GM12865 (cell line): ENCODE data around the gene FOXK1.

ENCODE experiments used
- DNase-seq: peaks from one replicate; pipeline ENCODE4 v3.0.0; 2010; ENCODE audit warnings: low read depth
- H3K4me3 ChIP-seq: 2 replicates; pipeline ENCODE4 v1.5.1; 2011; ENCODE audit warnings: mild to moderate bottlenecking, low read depth, low read length, control low read depth
- TF ChIP-seq, protein P1 (sequence below): IDR thresholded peaks from 2 replicates; pipeline ENCODE4 v1.5.1; 2011; ENCODE audit warnings: low read length, control low read depth, low read depth, inconsistent platforms; ENCODE audit not compliant: insufficient read depth; ENCODE audit errors: missing control alignments

The FOXK1 gene

DNA sequence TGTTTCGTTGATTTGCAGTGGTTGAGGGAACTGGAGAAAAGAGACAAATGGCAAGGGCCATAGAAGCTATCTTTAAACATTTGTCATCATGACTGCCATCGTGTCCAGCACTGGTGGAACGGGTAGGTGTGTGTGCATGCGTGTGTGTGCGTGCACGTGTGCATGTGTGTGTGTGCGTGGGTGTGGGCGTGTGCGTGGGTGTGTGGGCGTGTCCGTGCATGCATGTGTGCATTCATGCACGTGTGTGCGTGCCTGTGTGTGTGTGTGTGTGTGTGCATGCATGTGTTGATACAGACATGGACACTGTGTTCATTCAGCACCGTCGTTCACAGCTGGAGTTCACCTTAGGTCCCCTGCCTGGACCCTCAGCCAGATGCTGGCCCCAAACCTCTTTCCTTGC lies 55.2 kb downstream of the FOXK1 start:
- no peak overlapping the region for H3K4me3 ChIP-seq
- TF ChIP-seq, protein P1, sequence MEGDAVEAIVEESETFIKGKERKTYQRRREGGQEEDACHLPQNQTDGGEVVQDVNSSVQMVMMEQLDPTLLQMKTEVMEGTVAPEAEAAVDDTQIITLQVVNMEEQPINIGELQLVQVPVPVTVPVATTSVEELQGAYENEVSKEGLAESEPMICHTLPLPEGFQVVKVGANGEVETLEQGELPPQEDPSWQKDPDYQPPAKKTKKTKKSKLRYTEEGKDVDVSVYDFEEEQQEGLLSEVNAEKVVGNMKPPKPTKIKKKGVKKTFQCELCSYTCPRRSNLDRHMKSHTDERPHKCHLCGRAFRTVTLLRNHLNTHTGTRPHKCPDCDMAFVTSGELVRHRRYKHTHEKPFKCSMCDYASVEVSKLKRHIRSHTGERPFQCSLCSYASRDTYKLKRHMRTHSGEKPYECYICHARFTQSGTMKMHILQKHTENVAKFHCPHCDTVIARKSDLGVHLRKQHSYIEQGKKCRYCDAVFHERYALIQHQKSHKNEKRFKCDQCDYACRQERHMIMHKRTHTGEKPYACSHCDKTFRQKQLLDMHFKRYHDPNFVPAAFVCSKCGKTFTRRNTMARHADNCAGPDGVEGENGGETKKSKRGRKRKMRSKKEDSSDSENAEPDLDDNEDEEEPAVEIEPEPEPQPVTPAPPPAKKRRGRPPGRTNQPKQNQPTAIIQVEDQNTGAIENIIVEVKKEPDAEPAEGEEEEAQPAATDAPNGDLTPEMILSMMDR = no peak
- no peak for DNase-seq

GRCh38 chr7:4738711-4739527 lies 56.8 kb downstream of the FOXK1 start:
- H3K4me3 ChIP-seq = peak overlapping the region; percentile 25
- peak; percentile 48 for DNase-seq
- TF ChIP-seq, protein P1 = no peak

- TF ChIP-seq, protein P1 = peak; percentile 22
- peak; percentile 64 for DNase-seq
- H3K4me3 ChIP-seq = peak overlapping the region; percentile 25
Observed at GRCh38 chr7:4739528-4739992, 57.5 kb downstream of the FOXK1 start.

DNA sequence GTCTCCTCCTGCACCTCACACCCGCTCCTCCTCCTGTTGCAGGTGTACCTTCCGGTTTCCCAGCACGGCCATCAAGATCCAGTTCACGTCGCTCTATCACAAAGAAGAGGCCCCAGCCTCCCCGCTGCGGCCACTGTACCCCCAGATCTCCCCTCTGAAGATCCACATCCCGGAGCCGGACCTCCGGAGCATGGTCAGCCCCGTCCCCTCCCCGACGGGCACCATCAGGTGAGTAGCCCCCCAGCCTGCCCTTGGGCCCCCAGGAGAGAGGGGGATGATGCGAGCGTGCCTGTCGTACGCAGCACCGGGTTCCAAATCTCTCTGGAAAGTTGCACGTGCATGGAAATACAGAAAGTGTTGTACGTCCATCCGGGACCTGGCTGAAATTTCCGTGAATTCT lies 58.7 kb downstream of the FOXK1 start:
- H3K4me3 ChIP-seq = no peak overlapping the region
- TF ChIP-seq, protein P1 = no peak
- DNase-seq = no peak

GRCh38 chr7:4742051-4742573 lies 60.0 kb downstream of the FOXK1 start:
- DNase-seq = no peak

DNA sequence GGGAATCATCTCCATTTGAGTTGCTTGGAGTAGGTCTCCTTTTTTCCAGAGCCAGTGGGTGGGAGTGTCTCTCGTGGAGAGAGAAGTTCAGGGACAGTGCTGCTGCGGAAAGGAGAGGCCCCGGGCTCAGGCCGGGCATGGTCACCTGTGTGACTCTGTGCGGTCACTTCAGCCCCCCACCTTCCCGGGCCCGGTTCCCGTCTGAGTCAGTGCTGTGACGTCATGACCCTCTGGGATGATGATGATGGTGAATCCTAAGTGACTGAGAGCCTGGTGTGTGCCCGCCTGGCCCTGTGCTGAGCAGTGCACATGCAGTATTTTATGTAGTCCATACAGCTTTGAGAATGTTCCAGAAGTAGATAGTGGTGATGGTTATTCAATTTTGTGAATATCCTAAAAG lies 60.8 kb downstream of the FOXK1 start:
- no peak for DNase-seq
- no peak overlapping the region for H3K4me3 ChIP-seq
- TF ChIP-seq, protein P1 = no peak

More at GRCh38 chr7:4742051-4742573, 60.0 kb downstream of the FOXK1 start:
- TF ChIP-seq, protein P1 = no peak
- no peak overlapping the region for H3K4me3 ChIP-seq
